HepG2 (cell line): ENCODE measurements around the gene SMYD2. TPM values are rescaled to one million over a fixed set of nuclear protein-coding genes. Genes with fewer than 3 reads are reported as not detected.

Experiments used
- ATAC-seq: fragments of 200-7000 bp; cut with Tn5 transposase; 3 replicates; pipeline ENCODE4 v1.9.1; 2020; ENCODE audit warnings: mild to moderate bottlenecking, moderate library complexity
- BruUV-seq: library from RNA; stranded (reverse); fragments of 400-500 nt; replicated peaks from 2 replicates; lab custom pipeline; 2021; lab: Mats Ljungman, UMichigan
- CTCF ChIA-PET: fragments of 300-600 bp; formaldehyde crosslinking; extraction: SDS; loops from one replicate; lab custom pipeline; 2021; ENCODE audit warnings: low total read pairs, inconsistent platforms, low intra/inter-chr PET ratio; lab: Yijun Ruan, JAX
- POLR2A ChIA-PET: fragments of 350-600 bp; sonication (Branson Sonifier 250); formaldehyde crosslinking; loops from one replicate; lab custom pipeline; 2020; ENCODE audit warnings: antibody characterized with exemption, inconsistent platforms; lab: Yijun Ruan, JAX
- DNase-seq: peaks from one replicate; pipeline ENCODE4 v3.0.0-alpha.2; 2015; ENCODE audit warnings: low spot score
- FAIRE-seq: peaks from 3 replicates; lab custom pipeline; 2011; peaks lifted over from hg19 to GRCh38; lab: Jason Lieb, UNC
- H2AFZ ChIP-seq: one replicate; pipeline ENCODE4 v1.6.1; 2011; ENCODE audit warnings: low read length, inconsistent platforms
- H3K27ac ChIP-seq: fragments of 300-600 bp; 3 replicates; pipeline ENCODE4 v1.8.0; 2011; ENCODE audit warnings: mixed run types, mild to moderate bottlenecking, mixed read lengths, low read length, inconsistent platforms; ENCODE audit not compliant: insufficient read depth; ENCODE audit errors: extremely low read length
- H3K27me3 ChIP-seq, 2 experiments: fragments of 200-600 bp in 1 of 2; 2 replicates in 1 of 2; 3 replicates in 1 of 2; pipeline versions ENCODE4 v1.6.0 to v1.8.0; 2011; ENCODE audit warnings: low read length in 2 of 2, mild to moderate bottlenecking in 2 of 2, moderate library complexity in 2 of 2, inconsistent platforms in 1 of 2; ENCODE audit not compliant: insufficient read depth in 2 of 2, control insufficient read depth in 1 of 2
- H3K36me3 ChIP-seq, 2 experiments: fragments of 200-600 bp in 1 of 2; replicated peaks in 1 of 2; 2 replicates in 1 of 2; 3 replicates in 1 of 2; pipeline versions ENCODE4 v1.5.1 to v1.8.0; 2011; ENCODE audit warnings: low read length in 2 of 2, inconsistent platforms in 1 of 2; ENCODE audit not compliant: insufficient read depth in 2 of 2, control insufficient read depth in 1 of 2
- H3K4me1 ChIP-seq: 2 replicates; pipeline ENCODE4 v1.5.1; 2012; ENCODE audit warnings: low read length, inconsistent platforms; ENCODE audit not compliant: insufficient read depth
- H3K4me2 ChIP-seq: 2 replicates; pipeline ENCODE4 v1.6.0; 2011; ENCODE audit warnings: low read depth, low read length, inconsistent platforms
- H3K4me3 ChIP-seq, 3 experiments: fragments of 200-600 bp in 1 of 3; sonication (generic), shearing (Covaris generic) in 1 of 3; replicated peaks in 1 of 3; 2 replicates each; pipeline ENCODE4 v1.5.1; 2011 to 2016; ENCODE audit warnings: low read length in 3 of 3, inconsistent platforms in 2 of 3, low read depth in 2 of 3, mild to moderate bottlenecking in 2 of 3, control low read depth in 1 of 3, mixed read lengths in 1 of 3; ENCODE audit not compliant: insufficient read depth in 1 of 3
- H3K79me2 ChIP-seq: one replicate; pipeline ENCODE4 v1.6.1; 2011; ENCODE audit warnings: low read length, inconsistent platforms; ENCODE audit not compliant: insufficient read depth
- H3K9ac ChIP-seq: 2 replicates; pipeline ENCODE4 v1.6.0; 2011; ENCODE audit warnings: mild to moderate bottlenecking, low read depth, low read length, inconsistent platforms; ENCODE audit not compliant: insufficient read depth
- H3K9me3 ChIP-seq: 2 replicates; pipeline ENCODE4 v1.5.1; 2012; ENCODE audit warnings: mild to moderate bottlenecking, low read length
- H4K20me1 ChIP-seq: 2 replicates; pipeline ENCODE4 v1.6.0; 2011; ENCODE audit warnings: inconsistent platforms, mild to moderate bottlenecking, low read length, moderate library complexity; ENCODE audit not compliant: insufficient read depth
- HMG20A ChIP-seq: IDR thresholded peaks from 2 replicates; pipeline ENCODE4 v1.6.1; 2016; ENCODE audit warnings: borderline replicate concordance
- PRDM10 ChIP-seq: sonication (generic); formaldehyde crosslinking; IDR thresholded peaks from 2 replicates; pipeline ENCODE4 v1.4.0; 2020; ENCODE audit warnings: low read depth, missing genetic modification reagents
- SOX5 ChIP-seq: IDR thresholded peaks from 2 replicates; pipeline ENCODE4 v1.6.1; 2016; ENCODE audit warnings: borderline replicate concordance
- TCF7 ChIP-seq: sonication (generic); IDR thresholded peaks from 2 replicates; pipeline ENCODE4 v1.6.1; 2016; ENCODE audit warnings: antibody characterized with exemption, low read depth
- TEAD3 ChIP-seq: optimal IDR thresholded peaks from 2 replicates; pipeline ENCODE3; 2016; ENCODE audit warnings: borderline replicate concordance
- ZNF33B ChIP-seq: sonication (generic); formaldehyde crosslinking; IDR thresholded peaks from 2 replicates; pipeline ENCODE4 v1.5.1; 2020; ENCODE audit warnings: mild to moderate bottlenecking, missing genetic modification reagents
- ZNF350 ChIP-seq: sonication (generic); formaldehyde crosslinking; IDR thresholded peaks from 2 replicates; pipeline ENCODE4 v1.4.0; 2020; ENCODE audit warnings: mild to moderate bottlenecking, low read depth, missing genetic modification reagents, borderline replicate concordance
- ZNF75D ChIP-seq: sonication (generic); formaldehyde crosslinking; IDR thresholded peaks from 2 replicates; pipeline ENCODE4 v1.8.1; 2023; ENCODE audit warnings: missing genetic modification reagents, mild to moderate bottlenecking, borderline replicate concordance
- WGBS: methylation state at CpG from one replicate; pipeline ENCODE4 v1.1.6; 2017; ENCODE audit warnings: low lambda C conversion rate; 5-methylcytosine and 5-hydroxymethylcytosine counted together
- in situ Hi-C: cut with HindIII; loops from 2 replicates; pipeline ENCODE4 v1.10.0; 2017; ENCODE audit warnings: low pct_unique_long_range_greater_than_20kb; ENCODE audit not compliant: extremely low pct_ligation_motif_present
- intact Hi-C: fragments of 100-400 bp; cut with micrococcal nuclease; formaldehyde crosslinking; loops from one replicate; pipeline ENCODE4 v1.10.0; 2022; ENCODE audit not compliant: unreplicated experiment
- polyA plus RNA-seq, 8 experiments: library from polyadenylated mRNA; depleted of rRNA in 3 of 8; stranded (reverse) in 7 of 8; unstranded in 1 of 8; fragments of >200 nt; fragmentation: Illumina TruSeq in 4 of 8; extraction: Trizol in 4 of 8; gene quantifications; 2 replicates each; pipeline versions ENCODE4 v1.2.1 to v1.2.3, GENCODE V29; 2011 to 2016; ENCODE audit warnings: low read depth in 4 of 8, missing spikeins in 1 of 8, mixed read lengths in 1 of 8; ENCODE audit not compliant: insufficient read depth in 1 of 8
- total RNA-seq, 5 experiments: library from RNA; depleted of rRNA; stranded (reverse); fragments of >200 nt; fragmentation: Illumina TruSeq; extraction: Trizol; gene quantifications; 2 replicates each; pipeline ENCODE4 v1.2.3, GENCODE V29; 2016; ENCODE audit warnings: low read depth in 1 of 5

Gene SMYD2
- total and polyA plus RNA-seq, 2 of the 13 experiments (the other 11 are each of a cell fraction or from before 2014, with no cell fraction given), result 72.7 to 139 TPM

- TF ChIP-seq PRDM10 (CRISPR knock-in tag) (no peak), SOX5 (CRISPR knock-in tag) (peak; percentile 50; the same call in 1 of the 2 replicates), ZNF350 (CRISPR knock-in tag) (no peak), ZNF75D (CRISPR knock-in tag) (no peak), TCF7 (0 out of 2 replicates have a peak, but pooled peaks have one; percentile 15), TEAD3 (CRISPR knock-in tag) (no peak)
- TF ChIP-seq, all 625 proteins: peak for 5
Measured at GRCh38 chr1:214317300-214317699, 36.3 kb downstream of the SMYD2 start (continued).

DNA sequence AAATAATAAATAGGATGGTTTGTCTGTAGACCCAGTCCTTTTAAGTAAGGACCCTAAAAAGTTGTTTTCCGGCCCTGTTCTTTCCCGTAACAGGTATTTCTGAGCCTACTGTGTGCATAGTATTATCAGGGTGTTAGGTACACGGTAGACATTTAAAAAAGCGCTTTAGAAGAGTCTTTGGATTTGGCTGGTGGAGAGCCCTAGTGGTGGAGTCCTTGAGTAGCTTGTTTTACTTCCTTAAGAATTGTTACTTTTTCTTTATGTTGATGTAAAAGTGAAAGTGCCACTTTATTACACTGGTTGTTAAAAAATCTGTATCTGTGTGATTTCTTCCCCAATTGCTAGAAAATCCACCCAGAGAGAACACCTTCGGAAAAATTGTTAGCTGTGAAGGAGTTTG, 36.8 kb downstream of the SMYD2 start:
- no peaks in the 10 kb centered on the region for H3K27me3 ChIP-seq
- peaks cover 2% of the 10 kb centered on the region for H3K79me2 ChIP-seq
- ATAC-seq, result no peak
- no peak overlapping the region for H3K9ac ChIP-seq
- no peak overlapping the region for H3K4me2 ChIP-seq
- no peak overlapping the region for H3K4me3 ChIP-seq
- FAIRE-seq, result no peak
- H3K4me1 ChIP-seq, result peaks cover 43% of the 10 kb centered on the region
- no peak for TF ChIP-seq ZNF33B (CRISPR knock-in tag)
- no peak for TF ChIP-seq HMG20A (CRISPR knock-in tag)
- no TSS peak for BruUV-seq
- in situ Hi-C loops (no loop called here), intact Hi-C loops (loop anchor here (2.0 kb wide), 1 partner anchor 33 kb away; no protein-coding TSS in a partner anchor)
- no peak overlapping the region for H2AFZ ChIP-seq
- H3K9me3 ChIP-seq, result no peaks in the 10 kb centered on the region
- ChIA-PET POLR2A (interaction anchor here (2.3 kb wide), 1 partner anchor 37 kb away, joined by 12 read pairs; the partner anchor contains the start of gene SMYD2), CTCF (no interaction called here)
- no peaks in the 10 kb centered on the region; the same call in 1 of the 2 replicates for H4K20me1 ChIP-seq
- peak overlapping the region; percentile 78 for H3K27ac ChIP-seq
- peaks cover 10 to 60% of the 10 kb centered on the region in 2 experiments for H3K36me3 ChIP-seq
- 97% methylated on average over 5 of the region's 5 CpGs for whole genome bisulfite sequencing
- no peak for DNase-seq
